Activated CD8-positive, alpha-beta memory T cell treated with anti-CD3 and anti-CD28 coated beads for 24 hours (primary cell): ENCODE data around the gene NYNRIN.
"Not testable (repeated sequence)": the region's sequence is repeated elsewhere in the genome, so short reads cannot be mapped to it uniquely, and the experiment has no call there.

Experiments
- DNase-seq: peaks from one replicate; pipeline ENCODE4 v3.0.0-alpha.2; 2020

NYNRIN gene

DNA sequence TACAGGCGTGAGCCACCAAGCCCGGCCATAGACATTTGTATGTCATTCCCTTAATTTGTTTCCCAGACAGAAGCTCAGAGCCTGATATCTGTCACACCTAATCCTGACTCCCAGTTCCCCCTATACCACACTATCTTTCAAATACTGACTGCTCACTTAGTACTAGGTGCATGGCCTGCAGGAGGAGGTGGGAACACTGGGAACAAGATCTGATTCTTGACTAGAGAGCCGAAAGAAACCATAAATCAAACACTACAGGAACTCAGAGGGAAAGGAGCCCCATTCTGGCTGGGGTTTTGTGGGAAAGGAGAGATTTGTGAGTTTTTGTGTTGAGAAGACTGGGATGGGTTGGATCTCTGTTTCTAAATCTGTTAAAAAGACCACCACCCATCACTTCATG lies 35.9 kb downstream of the NYNRIN start:
- peak; percentile 49 for DNase-seq

DNA sequence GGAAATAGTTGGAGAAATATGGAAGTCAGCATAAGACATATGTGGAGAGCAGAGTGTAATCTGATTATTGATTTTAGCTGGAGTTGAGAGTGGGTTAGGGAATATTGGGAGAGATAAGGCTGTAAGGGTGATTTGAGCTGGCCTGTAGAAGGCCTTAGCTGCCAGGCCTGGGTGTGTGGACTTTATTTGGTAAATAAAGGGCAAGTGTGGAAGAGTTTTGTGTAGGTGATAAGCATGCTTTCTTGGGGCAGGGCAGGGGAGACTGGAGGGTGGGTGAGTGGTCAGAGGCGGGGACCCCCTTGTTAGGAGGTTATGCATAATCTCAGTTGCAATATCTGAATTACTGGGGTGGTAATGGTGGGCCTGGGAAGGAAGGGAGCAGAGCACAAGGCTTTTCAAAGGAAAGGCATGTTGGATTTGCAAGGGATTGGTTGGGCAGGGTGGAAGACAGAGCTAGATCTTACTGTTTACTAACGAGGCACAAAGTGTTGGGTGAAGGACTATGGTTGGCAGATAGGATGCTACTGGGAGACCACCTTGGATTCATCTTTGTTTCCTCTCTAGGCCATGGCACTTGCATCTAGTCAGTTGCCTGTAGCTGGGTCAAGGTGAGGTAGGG lies 36.5 kb downstream of the NYNRIN start:
- DNase-seq: peak; percentile 53

DNA sequence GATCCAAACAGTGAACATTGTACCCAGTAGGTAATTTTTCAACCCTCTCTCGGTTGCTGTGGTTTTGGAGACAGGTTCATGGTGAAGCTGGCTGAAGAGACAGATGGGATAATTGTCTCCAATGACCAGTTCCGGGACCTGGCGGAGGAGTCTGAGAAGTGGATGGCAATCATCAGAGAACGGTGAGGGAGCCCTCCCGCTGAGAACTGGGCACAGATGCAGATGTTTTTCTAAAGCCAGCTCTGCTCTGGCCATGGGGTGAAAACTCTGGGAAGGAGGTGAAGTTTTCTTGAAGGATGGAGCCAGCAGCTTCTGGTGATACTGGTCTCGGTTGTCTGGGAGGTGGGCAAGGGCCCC lies 37.2 kb downstream of the NYNRIN start:
- DNase-seq: no peak

DNA sequence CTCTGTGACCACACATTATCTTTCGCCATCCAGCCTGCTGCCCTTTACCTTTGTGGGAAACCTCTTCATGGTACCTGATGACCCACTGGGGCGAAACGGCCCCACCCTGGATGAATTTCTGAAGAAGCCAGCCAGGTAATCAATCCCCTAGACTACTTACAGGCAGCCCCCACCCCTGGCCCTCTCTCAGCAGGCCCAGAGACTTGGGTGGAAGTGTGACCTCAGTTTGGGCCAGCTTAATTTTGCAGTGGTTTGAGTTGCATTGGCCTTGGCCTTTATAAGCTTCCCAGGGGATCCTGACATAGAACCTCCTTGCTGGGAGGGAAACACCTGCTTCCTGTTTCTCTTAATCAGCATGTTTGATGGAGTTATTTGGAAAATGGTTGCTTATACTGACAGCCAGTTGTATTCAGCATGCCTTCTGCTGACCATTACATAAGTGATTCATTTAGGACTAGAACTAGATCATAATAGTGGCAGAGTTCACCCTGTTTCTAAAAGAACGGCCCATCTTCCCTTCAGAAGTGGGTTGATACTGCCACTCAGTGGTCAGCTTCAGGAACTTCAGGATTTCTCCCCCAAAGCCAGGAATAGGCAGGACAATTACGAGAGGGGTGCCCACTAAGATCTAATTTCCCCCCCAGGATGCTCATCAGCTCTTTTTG lies 37.7 kb downstream of the NYNRIN start:
- peak; percentile 56 for DNase-seq

DNA sequence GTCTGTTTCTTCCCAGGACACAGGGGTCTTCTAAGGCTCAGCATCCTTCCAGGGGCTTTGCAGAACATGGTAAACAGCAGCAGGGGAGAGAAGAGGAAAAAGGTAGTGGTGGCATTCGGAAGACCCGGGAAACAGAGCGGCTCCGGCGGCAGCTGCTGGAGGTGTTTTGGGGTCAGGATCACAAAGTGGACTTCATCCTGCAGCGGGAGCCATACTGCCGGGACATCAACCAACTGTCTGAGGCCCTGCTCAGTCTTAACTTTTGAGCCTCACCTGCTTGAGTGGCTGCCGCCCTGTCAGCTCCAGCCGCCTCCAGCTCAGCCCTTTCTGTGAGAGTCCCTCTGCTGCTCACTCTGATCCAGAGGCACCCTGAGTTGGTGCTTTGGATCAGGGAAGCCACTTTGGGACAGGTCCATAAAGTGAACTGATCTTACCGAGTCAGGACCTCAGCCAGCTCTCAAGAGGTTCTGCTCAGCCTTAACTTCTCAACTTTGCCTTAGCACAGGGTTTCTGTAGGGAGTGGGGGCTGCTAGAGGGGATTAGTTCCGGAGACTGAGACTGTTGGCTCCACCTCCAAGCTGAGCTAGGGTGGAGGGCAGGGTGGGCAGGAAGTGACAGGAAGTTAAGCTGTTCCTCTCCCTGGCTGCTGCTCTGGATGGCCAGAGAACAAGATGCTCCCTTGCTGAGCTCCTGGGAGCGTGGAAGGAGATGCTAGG lies 38.4 kb downstream of the NYNRIN start:
- no peak for DNase-seq

DNA sequence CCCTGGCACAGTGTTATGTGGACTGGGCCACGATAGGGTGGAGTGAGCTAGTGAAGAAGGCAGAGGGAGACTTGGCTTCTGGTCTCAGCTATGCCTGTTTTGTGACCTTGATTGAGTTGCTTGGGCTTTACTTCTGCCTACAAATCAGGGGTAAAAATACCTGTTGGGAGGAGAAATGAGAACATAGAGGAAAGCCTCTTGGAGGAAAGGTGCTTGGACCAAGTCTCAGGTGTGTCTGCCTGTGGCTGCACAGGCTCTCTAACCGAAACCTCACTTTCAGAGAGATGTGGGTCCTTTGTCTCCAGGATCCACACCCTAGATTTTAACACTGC lies 38.9 kb downstream of the NYNRIN start:
- no peak for DNase-seq

DNA sequence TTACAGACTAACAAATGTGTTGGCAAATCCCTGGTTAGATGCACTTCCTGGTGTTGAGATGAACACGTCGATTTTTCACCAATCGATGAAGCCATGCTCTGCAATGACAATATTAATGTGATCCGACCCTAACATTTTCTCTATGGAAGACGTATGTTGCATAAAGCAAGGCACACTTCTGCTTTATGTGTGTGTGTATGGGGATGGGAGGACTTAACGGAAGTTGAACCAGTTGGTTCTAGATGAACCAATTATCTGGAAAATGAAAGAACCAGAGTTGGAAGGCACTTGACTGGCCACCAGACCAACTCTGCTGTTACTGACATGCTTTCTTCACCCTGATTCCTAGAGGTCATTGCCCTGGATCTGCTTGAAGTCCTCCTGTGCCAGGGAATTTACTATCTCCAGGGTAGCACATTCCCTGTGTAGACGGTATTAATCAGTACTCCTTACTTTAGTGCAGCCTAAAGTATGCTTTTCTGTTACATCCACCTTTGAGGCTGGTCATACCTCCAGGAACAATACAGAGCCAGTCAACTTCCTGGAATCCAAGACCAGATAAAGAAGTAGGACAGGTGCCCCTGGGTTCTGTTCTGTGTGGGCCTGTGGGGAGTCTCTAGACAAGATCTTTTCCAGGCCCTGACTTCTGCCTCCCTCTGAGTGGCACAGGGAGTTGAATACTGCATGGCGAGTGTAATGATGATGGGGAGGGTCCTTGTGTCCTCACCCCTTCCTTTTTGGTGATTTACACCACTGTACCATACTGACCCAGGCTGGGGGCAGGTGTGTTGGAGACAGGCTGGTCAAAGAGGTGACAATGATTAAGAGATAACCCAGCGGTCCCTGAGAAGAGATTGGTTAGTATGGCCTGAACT lies 39.7 kb downstream of the NYNRIN start:
- DNase-seq: no peak

DNA sequence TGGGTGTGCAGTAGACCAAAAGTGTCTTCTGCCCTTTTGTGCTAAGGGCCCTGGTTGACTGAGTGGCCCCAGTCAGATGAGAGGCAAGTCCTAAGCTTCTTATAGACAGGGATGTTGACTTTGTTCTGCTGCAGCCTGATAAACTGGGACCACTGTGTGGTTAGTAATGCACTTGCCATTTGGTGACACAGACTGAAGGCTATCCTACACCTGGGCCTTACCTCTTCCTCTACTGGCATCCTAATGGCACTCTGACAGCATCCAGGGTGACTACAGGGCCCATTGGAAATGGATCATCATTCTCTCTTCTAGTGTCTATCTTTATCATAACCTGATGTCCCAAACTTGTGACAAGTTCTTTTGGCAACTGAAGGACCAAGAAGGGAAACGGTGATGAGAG lies 40.5 kb downstream of the NYNRIN start:
- DNase-seq: no peak

DNA sequence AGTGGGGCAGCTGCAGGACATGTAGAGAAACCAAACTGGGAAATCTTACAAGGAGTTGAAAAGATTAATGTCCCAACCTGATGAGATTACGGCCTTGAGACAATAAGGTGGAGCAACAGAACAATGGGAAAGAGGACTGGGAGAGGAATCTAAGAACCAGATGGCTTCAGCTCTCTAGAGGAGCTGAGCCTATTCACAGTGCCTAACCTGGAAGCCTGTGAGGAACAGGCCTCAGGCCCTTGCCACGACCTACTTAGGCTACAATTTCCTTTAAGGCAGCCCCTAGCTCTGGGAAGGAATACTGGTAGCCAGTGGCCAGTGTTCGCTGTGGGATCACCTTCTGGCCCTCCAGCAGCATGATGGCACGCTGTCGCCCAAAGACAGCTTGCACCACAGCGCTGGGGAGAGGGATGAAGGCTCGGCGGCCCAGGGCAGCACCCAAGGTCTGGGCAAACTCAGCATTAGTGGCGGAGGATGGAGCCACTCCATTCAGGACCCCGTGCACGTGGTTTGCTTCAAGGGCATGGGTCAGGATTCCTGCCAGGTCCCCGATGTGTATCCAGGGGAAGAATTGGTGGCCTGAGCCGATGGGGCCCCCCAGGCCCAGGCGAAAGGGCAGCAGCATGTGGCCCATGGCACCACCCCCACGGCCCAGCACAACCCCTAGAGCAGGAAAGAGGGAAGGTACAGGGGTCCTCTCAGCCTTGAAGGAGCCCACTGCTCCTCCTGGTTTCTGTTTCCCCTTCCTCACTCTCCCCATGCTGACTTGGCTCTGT lies 41.2 kb downstream of the NYNRIN start:
- no peak for DNase-seq

DNA sequence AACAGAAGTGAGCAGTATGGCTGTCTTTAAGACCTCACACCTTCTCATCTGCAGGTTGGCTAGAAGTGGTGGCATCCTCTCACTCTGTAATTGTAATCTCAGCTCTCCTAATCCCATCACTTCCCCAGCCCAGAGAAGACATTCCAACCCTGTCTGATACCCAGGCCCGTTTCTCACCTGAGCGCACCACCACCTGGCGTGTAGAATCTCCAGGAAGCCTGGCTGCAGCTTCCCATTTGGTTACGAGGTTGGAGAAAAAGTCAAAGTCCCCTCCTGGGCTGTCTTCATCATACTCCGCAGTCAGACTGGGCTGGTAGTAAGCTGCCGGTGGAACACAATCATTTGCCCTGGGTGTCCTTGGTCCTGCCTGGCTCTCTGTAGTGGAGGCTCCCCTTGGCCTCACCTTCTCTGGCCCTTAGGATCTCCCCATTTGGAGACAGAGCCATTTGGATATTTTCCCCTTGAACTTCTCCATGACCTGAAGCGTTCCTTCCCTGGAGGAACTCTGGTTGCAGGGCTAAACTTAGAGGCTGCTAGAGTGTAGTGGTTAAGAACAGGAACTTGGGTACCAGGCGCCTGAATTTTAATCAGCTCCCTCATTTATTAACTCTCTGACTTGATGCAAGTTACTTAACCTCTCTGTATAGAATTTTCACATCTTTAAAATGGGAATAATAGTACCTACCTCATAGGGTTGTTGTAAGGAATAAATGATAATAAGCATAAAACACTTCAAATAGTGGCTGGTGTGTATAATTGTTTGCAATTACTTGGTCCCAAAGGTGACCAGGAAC lies 42.0 kb downstream of the NYNRIN start:
- no peak for DNase-seq

DNA sequence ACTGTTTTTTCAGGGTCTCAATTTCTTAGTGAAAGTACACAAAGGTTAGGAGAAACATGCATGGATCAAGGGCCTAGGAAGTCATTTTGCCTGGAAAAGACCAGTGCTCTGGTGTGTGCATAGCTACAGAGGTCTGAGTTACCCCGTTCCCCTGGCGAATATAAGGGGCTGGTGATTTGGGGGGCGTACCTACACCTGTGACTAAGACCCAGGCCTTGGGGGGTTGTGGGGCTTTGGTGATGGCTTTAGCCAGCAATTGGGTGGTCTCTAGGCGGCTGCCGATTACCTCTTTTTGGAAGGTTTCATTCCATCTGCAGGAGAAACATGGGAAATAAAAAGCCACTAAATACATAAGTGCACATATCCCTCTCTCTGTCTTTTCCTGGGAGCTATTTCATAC lies 42.7 kb downstream of the NYNRIN start:
- no peak for DNase-seq

DNA sequence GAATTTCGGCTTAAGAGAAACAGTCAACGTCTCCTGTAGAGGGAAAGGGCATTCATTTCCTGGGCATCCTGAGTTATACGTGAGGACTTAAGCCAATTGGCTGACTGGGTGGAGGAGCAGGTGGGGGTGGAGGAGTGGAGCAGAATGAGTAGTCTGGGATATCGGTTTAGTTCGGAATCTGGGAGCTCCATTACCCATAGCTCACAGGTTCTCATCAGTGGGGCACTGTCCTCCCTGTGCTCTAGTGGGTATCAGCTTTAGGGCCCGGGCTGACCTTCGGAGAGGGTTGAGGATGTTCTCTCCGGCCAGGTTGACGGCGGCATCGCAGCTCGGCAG lies 43.1 kb downstream of the NYNRIN start:
- no peak for DNase-seq

DNA sequence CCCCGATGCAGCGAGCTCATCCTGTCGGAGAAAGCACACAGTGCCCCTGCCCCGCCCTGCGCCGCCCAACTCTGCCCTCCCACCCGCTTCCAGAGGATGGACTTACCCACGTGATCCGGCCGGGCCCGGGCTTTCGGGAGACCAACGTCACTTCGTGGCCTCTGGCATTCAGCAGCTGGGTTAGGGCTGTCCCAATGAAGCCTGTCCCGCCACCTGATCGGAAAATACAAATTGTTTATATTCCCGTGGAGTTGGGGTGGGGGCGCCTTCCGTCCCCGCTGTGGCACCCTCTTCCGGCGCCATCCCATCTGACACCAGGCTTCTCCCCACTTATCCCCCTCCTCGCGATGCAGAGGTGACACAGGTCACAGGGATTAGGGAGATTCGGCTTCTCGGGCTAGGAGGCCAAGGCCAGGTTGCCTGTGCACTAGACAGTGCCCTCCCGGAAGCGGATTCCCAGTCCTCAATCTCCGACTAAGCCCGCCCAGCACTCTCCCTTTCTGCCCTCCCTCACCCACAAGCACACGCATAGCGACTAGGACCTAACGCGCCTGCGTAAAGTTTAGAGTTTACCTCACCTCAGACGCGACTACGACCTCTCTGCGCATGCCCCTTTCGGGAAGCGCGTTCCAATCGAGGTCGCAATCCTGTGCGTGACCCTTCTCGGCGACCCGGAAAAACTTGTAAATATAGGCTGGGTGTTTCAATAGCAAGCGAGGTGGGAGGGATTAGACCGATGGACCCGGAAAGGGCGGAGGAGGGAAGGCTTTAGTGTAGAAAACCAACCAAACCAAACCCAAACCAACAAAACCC lies 43.6 kb downstream of the NYNRIN start, which contains the start of gene SDR39U1:
Gene SDR39U1, minus strand, starts transcription at position 537 of the 813 bp plus-strand sequence. Its CDS starts 7 bp downstream, at position 530.
- DNase-seq: peak; percentile 94

DNA sequence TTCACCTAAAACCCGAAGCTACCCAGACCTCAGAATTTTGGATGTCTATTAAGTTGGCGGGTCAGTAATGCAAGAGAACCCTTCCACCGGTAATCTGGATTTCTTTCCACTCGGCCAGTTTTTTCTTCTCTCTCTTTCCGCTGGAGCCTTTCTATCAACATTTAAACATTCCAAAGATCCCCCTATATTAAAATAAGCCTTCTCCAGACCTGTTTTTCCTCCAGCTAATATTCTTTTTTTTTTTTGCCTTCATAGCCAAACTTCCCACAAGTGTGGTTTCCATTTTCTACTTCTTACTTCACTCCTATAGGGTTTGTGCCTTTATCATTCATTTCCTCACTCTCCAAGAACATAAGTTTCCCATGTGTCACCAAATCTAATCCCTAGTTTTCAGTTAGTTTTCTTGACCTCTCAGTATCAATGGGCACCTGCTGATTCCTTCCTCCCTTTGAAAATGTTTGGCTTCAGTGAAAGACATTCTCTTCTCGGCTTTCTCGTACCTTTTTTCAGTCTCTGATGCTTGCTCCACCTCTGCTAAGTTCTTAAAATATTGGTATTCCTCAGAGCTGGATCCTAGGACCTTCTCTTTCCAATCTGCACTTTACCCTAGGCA lies 44.4 kb downstream of the NYNRIN start:
- no peak for DNase-seq

DNA sequence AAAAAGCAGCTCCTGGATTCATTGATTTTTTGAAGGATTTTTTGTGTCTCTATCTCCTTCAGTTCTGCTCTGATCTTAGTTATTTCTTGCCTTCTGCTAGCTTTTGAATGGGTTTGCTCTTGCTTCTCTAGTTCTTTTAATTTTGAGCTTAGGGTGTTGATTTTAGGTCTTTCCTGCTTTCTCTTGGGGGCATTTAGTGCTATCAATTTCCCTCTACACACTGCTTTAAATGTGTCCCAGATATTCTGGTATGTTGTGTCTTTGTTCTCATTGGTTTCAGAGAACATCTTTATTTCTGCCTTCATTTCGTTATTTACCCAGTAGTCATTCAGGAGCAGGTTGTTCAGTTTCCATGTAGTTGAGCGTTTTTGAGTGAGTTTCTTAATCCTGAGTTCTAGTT lies 52.0 kb downstream of the NYNRIN start:
- DNase-seq: not testable (repeated sequence)

DNA sequence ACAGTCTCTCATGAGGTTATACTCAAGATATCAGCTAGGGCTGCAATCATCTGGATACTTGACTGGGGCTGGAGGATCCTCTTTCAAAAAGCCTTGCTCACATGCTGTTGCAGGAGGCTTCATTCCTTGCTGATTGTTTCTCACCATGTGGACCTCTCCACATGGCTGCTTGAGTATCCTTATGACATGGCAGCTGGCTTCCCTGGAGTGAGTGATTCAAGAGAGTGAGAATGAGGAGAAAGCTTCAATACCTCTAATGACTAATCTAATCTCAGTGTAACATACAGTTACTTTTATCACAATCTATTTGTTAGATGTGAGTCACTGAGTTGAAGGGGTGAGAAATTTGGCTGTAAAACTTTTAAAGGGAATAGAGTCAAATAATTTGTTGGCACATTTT lies 58.2 kb downstream of the NYNRIN start:
- DNase-seq: no peak

DNA sequence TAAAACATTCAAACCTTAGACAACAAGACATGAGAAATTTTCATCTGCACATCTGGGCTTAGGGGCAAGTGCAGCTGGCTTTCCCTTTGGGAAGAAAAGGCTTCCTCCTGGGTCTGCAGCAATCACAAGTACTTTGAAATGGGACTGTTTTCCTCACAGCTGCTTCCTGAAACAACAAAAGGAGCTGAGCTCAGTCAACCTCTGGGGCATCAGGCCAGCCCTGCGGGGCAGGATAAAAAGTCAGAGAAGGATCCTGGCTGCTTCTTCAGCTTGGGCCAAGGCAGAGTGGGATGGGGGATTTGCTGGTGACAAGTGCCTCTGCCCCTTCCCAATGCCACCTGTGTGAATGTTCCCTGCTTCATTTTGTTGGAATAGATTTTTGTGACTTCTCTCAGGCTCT lies 59.9 kb downstream of the NYNRIN start:
- DNase-seq: no peak

DNA sequence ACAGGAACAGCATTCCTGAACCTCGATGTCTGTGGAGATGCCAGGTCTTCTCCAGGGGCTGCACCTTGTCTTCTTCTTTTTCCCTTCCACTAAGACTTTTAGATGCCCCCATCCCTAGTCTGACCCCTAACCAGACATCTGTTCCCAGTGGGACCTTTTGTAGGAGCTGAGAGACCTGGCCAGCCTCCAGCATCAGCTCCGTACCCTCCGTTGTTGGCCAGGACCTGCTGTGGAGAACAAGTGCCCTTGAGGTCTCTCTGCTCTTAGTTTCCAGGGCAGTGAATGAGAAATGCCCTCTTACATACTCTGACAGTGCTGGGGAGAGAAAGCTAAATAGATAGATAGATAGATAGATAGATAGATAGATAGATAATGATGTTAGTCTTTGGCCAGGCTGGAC lies 60.5 kb downstream of the NYNRIN start:
- DNase-seq: no peak

DNA sequence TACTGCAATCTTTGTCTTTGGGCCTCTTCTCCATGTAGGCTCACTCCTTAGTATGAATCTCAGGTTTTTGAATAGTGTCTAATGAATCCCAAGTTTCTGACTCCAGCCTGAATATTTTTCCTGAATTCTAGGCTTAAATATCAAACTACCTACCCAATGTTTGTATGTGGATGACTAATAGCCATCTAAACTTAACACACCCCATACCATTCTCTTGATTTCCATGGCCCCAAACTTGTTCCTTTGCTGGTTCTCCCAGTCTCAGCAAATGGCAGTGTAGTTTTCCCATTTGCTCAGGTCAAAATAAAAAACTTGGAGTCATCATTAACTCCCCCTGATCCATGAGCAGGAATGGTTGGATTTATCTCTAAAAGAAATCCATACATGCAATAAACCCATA lies 62.5 kb downstream of the NYNRIN start:
- no peak for DNase-seq

DNA sequence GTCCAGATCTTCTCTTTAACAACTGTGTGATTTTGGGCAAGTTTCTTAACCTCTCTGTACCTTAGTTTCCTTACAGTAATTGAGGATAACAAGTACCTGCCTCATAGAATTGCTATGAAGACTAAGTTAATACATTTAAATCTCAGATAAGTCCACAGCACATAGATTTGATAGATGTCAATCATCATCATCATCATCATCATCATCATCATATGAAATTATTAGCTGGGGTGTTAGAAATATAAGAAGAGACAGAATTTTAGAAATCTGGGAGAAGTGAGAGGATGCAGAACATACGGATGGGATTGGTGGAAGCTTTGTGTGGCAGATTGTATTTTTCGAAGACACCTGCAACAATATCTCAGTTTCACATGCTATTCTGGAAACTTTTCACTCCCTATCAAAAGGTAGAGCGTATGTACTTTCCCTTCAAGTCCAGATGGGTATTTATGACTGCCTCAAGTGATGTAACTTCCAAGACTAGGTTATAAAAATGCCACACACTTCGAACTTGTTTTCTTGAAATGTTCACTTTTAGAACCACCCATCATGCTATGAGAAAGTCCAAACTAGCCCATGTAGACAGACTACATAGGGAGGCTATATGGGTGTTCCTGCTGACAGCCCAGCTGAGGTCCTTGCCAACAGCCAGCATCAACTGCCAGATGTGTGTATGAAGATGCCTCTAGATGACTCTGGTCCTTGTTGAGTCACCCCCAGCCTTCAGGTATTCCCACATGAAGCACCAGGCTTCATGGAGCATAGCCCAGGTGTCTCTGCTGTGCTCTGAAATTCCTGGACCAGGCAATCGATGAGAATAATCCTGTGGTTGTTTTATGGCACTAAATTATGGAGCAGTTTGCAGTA lies 64.4 kb downstream of the NYNRIN start:
- DNase-seq: no peak
